ENCODE results near the gene VCPKMT.

DNA sequence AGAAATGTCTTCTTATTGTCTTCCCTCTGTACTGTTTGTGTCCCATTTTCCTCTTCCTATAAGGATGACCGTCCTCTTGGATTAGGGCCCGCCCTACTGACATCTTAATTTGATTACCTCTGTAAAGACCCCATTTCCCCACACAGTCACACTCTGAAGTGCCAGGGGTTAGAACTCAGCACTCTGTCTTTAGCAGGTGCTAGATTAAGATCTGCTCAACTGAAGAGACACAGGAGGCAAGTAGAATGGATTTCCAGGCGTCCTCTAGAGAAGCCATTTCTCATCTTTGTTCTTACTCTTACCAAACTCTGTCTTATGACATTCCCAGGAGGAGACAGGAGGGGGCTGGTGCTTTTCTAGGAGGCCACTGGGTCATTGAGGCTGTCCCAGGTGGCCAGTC, 50.8 kb downstream of the VCPKMT start:
- no peak for TF ChIP-seq POLR2AphosphoS5 (IDR thresholded peaks at IDR 0.05)
- TF ChIP-seq, protein P1, sequence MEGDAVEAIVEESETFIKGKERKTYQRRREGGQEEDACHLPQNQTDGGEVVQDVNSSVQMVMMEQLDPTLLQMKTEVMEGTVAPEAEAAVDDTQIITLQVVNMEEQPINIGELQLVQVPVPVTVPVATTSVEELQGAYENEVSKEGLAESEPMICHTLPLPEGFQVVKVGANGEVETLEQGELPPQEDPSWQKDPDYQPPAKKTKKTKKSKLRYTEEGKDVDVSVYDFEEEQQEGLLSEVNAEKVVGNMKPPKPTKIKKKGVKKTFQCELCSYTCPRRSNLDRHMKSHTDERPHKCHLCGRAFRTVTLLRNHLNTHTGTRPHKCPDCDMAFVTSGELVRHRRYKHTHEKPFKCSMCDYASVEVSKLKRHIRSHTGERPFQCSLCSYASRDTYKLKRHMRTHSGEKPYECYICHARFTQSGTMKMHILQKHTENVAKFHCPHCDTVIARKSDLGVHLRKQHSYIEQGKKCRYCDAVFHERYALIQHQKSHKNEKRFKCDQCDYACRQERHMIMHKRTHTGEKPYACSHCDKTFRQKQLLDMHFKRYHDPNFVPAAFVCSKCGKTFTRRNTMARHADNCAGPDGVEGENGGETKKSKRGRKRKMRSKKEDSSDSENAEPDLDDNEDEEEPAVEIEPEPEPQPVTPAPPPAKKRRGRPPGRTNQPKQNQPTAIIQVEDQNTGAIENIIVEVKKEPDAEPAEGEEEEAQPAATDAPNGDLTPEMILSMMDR (IDR thresholded peaks at IDR 0.05): no peak
